A673 (cell line): ENCODE results near the gene KPNA5. TPM values are rescaled to one million over a fixed set of nuclear protein-coding genes. Genes with fewer than 3 reads are reported as not detected.

Source experiments
- BruUV-seq: library from RNA; stranded (reverse); fragments of 400-500 nt; replicated peaks from 2 replicates; lab custom pipeline; 2021; lab: Mats Ljungman, UMichigan
- CTCF ChIA-PET: fragments of 300-600 bp; sonication (Branson Sonifier 250); formaldehyde crosslinking; loops from one replicate; lab custom pipeline; 2022; ENCODE audit warnings: antibody characterized with exemption; lab: Charles Lee
- POLR2A ChIA-PET: fragments of 300-600 bp; sonication (Branson Sonifier 250); formaldehyde crosslinking; loops from one replicate; lab custom pipeline; 2022; ENCODE audit warnings: antibody characterized with exemption; ENCODE audit not compliant: low non-redundant PET; lab: Charles Lee
- DNase-seq: peaks from one replicate; pipeline ENCODE4 v3.0.0-alpha.2; 2015; ENCODE audit warnings: low spot score
- H3K27ac ChIP-seq: fragments of 200-600 bp; sonication (generic); 2 replicates; pipeline ENCODE4 v1.5.1; 2016; ENCODE audit warnings: mixed run types, low read depth, mild to moderate bottlenecking, mixed read lengths, antibody characterized with exemption, low read length; ENCODE audit not compliant: poor library complexity, severe bottlenecking
- H3K27me3 ChIP-seq: fragments of 200-600 bp; sonication (generic); replicated peaks from 2 replicates; pipeline ENCODE4 v1.6.1; 2017; ENCODE audit warnings: mixed run types, low read depth, mild to moderate bottlenecking, mixed read lengths, antibody characterized with exemption, low read length; ENCODE audit not compliant: insufficient read depth, poor library complexity
- H3K36me3 ChIP-seq: fragments of 200-600 bp; sonication (generic); 2 replicates; pipeline ENCODE4 v1.6.1; 2016; ENCODE audit warnings: mixed run types, mild to moderate bottlenecking, mixed read lengths, antibody characterized with exemption, low read length; ENCODE audit not compliant: insufficient read depth, poor library complexity, severe bottlenecking
- H3K4me1 ChIP-seq: fragments of 200-600 bp; sonication (generic); 2 replicates; pipeline ENCODE4 v1.6.1; 2017; ENCODE audit warnings: mixed run types, mild to moderate bottlenecking, mixed read lengths, antibody characterized with exemption, low read length; ENCODE audit not compliant: insufficient read depth, poor library complexity, severe bottlenecking
- H3K4me3 ChIP-seq: fragments of 200-600 bp; sonication (generic); 2 replicates; pipeline ENCODE4 v1.5.1; 2016; ENCODE audit warnings: low read depth, mixed run types, mild to moderate bottlenecking, mixed read lengths, low read length; ENCODE audit not compliant: poor library complexity, severe bottlenecking
- H3K9me3 ChIP-seq: fragments of 200-600 bp; sonication (generic); 2 replicates; pipeline ENCODE4 v1.6.1; 2016; ENCODE audit warnings: mixed run types, low read depth, mild to moderate bottlenecking, mixed read lengths, antibody characterized with exemption, low read length; ENCODE audit not compliant: poor library complexity, severe bottlenecking
- CTCF ChIP-seq: fragments of 300-800, 200-600 bp; sonication (generic); conservative IDR thresholded peaks from 2 replicates; pipeline ENCODE4 v1.5.1; 2017; ENCODE audit warnings: low read depth, mild to moderate bottlenecking, antibody characterized with exemption, low read length, moderate library complexity, mixed read lengths
- EZH2 ChIP-seq: fragments of 200-600 bp; sonication (generic); IDR thresholded peaks from 2 replicates; pipeline ENCODE4 v1.6.1; 2017; ENCODE audit warnings: borderline replicate concordance, low read depth, mild to moderate bottlenecking, mixed read lengths, antibody characterized with exemption, low read length; ENCODE audit not compliant: poor library complexity, severe bottlenecking
- intact Hi-C: fragments of 100-400 bp; cut with micrococcal nuclease; formaldehyde crosslinking; loops from one replicate; pipeline ENCODE4 v1.10.0; 2022; ENCODE audit not compliant: unreplicated experiment
- total RNA-seq: library from RNA; stranded (reverse); gene quantifications from 2 replicates; pipeline ENCODE4 v1.2.3, GENCODE V29; 2021

The KPNA5 gene
- total RNA-seq, 1 experiment from 2014 or later = 19.4 TPM

GRCh38 chr6:116648156-116648555, 32.9 kb upstream of the KPNA5 start:
- no peak for DNase-seq
- H3K4me3 ChIP-seq = no peak overlapping the region
- TF ChIP-seq CTCF = no peak
- TF ChIP-seq EZH2 = no peak
- POLR2A ChIA-PET = no interaction called here
- no peaks in the 10 kb centered on the region for H3K4me1 ChIP-seq
- H3K27ac ChIP-seq = no peak overlapping the region
- no peaks in the 10 kb centered on the region for H3K27me3 ChIP-seq
- CTCF ChIA-PET = no interaction called here
- no peaks in the 10 kb centered on the region for H3K9me3 ChIP-seq
- peaks cover 6% of the 10 kb centered on the region for H3K36me3 ChIP-seq
- no TSS peak for BruUV-seq
- intact Hi-C loops = loop anchor here (5.0 kb wide), 2 partner anchors 111 to 371 kb away; partner anchors contain the start of gene TSPYL1

- Histone ChIP-seq H3K4me3 (no peak overlapping the region), H3K27ac (no peak overlapping the region), H3K27me3 (no peaks in the 10 kb centered on the region), H3K9me3 (no peaks in the 10 kb centered on the region), H3K4me1 (no peaks in the 10 kb centered on the region), H3K36me3 (peaks cover 8% of the 10 kb centered on the region)
- no TSS peak for BruUV-seq
- ChIA-PET POLR2A (no interaction called here), CTCF (no interaction called here)
- DNase-seq = no peak
- intact Hi-C loops = loop anchor here (5.0 kb wide), 2 partner anchors 112 to 372 kb away; partner anchors contain the start of gene TSPYL1
- TF ChIP-seq CTCF (no peak), EZH2 (no peak)
These were observed 31.9 kb upstream of the KPNA5 start for GRCh38 chr6:116649129-116649528.

- BruUV-seq = no TSS peak
- POLR2A ChIA-PET = no interaction called here
- H3K4me3 ChIP-seq = no peak overlapping the region
- H3K27ac ChIP-seq = no peak overlapping the region
- CTCF ChIA-PET = no interaction called here
- TF ChIP-seq EZH2 (no peak), CTCF (no peak)
- no peaks in the 10 kb centered on the region for H3K27me3 ChIP-seq
- no peaks in the 10 kb centered on the region for H3K4me1 ChIP-seq
- H3K9me3 ChIP-seq = no peaks in the 10 kb centered on the region
- peaks cover 19% of the 10 kb centered on the region for H3K36me3 ChIP-seq
- intact Hi-C loops = no loop called here
- no peak for DNase-seq
These were observed 29.1 kb upstream of the KPNA5 start for GRCh38 chr6:116651916-116652315.
